Raji (cell line): ENCODE results near the gene HEBP2.

Experiments
- POLR2A ChIP-seq: IDR thresholded peaks from 2 replicates; pipeline ENCODE4 v1.6.1; 2011; ENCODE audit warnings: low read depth, low read length, control low read depth; ENCODE audit not compliant: insufficient read depth

The HEBP2 gene

DNA sequence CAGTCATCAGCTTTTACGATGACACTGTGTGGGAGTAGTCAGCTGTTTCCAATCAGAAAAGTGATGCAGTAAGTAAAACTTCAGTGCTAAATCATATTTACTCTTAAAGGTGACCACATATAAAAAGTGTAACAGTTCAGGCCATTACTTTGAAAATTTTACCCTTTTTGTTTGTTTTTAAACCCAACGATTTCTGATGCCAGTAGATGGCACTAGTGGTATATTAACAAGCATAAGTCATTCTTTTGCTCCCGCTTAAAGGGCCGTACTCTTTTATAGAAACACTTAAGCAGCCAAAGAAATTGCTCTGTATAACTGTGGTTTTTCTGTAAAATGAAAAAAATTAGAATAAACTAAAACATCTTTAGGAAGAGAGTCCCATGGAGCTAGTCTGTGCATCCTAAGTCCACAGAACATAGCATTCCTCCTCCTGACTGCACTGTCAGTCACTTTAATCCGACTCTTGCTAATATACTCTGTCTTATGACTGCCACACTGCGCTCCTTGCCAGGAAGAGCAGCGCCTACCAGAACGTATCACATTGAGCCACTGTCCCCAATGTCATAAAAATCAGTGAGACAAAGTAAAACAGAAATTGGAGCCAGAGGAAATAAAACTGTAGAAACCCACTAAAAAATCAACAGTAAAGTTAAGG, 25.0 kb downstream of the HEBP2 start:
- no peak for TF ChIP-seq POLR2A

DNA sequence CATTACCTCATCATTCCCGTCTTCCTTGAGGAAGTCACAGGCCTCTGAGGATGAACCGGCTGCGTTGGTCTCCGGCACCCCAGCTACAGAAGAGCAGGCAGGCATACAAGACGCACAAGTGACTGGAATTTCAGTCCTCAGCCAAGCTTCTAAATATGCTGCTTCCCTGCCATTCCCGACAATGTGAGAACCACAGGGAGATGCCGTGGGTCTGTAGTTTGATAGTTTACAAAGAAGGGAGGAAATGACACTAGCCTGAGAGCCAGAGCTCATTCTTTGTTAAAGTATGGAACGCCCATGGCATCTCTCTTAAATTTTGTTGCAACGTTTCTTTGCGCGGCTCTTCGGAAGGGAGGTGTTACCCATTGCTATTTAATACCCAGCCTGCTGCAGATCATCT, 25.7 kb downstream of the HEBP2 start:
- TF ChIP-seq POLR2A, result no peak

DNA sequence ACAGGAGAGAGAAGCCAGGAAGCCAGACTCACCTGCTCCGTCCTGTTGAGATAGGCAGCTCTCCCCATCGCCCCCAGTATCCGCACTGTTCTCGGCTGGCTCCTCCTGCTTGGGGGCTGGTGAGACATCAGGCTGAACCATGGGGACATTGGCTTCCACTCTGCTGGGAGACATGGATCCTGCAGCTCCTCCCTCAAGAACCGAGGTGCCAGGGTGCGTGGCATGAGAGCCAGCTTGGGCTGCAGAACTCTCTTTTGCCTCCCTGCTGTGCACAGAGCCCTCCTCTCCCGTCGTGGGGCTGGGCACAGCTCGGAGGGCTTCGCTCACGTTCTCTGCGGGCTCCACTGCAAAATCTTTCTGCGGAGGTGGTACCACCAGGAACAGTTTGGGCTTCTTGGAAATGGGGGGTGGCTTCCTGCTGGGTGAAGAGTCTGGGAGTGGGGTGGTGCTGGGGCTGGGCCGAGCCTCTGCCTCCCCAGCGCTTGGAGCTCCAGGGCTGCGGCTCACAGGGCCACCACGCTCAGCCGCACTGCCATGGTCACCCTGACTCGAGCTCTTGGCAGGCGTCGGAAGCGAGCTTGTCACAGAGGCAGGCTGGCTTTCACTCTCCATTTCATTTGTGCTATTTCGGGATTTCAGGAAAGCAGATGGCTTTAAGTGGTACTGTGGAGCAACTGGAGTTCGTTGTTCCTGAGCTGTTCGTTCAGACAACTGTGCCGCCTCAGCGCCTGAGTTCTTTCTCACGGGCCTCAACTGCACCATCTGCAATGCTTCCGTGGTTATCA, 26.5 kb downstream of the HEBP2 start:
- no peak for TF ChIP-seq POLR2A

DNA sequence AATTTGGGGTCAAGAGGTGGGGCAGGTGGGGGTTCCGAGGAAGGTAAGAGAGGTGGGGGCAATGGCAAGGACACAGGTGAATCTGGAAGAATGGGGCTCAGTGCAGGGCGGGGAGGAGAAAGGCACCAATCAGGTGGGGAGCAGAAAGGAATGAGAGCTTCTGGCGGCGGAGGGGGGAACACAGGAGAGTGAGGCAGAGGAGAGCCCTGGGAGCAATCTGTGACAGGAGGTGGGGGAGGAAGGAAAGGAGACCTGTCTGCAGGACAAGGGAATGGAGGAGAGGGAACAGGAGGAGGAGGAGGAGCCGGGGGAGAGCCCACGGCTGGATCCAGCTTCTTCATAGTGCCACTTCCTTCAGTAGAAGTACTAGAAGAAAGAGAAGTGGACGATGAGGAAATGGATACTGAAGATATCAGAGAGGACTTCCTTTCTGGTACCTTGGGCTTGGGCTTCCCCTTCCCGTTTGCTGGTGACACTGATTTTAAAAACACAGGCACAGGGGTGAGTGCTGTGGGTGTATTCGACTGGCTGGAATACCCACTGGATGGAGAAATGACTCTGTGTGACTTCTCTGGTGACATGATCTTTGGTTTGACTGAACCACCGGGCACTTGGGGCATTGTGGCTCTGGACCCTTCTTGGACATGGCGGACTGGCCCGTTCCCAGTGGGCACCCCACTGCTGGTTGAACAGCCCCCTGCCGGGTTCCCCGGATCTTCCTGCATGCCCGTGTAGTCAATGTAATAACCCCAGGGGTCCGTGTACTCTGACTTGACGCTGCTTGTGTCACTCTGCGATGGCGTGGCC, 27.4 kb downstream of the HEBP2 start:
- TF ChIP-seq POLR2A, result no peak

DNA sequence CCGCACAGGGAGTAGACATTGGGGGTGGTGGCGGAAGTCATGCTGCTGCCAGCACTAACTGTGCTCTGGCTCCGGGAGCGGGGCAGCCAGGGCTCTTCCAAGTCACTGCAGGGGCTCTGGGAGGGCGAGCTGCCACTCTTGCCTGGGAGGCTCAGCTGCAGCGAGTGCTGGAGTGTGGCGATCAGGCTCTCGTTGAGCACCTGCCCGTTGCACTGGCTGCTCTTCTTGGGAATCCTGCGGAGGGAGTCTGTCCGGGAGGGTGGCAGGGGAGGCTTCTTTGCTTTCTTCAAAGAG, 28.0 kb downstream of the HEBP2 start:
- no peak for TF ChIP-seq POLR2A

DNA sequence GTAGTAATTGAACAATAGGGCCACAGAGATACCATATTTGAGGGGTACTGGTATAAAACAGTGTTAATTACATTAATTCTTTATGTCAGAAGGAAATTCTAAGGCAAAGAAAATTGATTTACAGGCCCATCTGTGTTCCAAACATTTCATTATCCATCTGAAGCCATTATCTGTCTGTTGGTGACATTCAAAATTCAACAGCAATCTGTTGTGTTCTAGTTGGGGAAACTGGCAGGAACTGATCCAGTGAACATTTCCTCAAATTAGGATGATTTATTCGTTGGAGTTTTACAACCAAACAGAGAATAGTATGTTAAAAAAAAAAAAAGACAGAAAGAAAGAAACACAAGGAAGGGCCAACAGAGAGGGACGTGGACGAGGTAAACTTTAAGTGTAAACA, 30.1 kb downstream of the HEBP2 start:
- TF ChIP-seq POLR2A, result no peak

DNA sequence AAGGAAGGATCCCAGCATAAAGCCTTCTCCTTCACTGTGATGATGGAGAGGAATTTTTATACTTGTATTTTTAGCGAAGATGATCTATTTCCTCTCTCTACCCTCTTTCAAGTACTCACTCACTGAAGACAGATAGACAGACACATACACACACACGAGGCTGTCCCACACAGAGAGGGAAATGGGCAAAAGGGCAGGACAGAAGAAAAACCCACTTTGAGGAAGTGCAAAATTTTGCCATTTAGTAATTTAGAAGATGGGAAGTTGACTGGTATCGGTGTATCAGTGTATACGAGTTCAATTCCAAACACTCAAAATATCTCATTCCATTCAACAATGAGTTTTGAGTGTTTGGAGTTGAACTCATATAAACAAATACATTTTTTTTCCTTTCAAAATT, 30.9 kb downstream of the HEBP2 start:
- TF ChIP-seq POLR2A, result no peak

DNA sequence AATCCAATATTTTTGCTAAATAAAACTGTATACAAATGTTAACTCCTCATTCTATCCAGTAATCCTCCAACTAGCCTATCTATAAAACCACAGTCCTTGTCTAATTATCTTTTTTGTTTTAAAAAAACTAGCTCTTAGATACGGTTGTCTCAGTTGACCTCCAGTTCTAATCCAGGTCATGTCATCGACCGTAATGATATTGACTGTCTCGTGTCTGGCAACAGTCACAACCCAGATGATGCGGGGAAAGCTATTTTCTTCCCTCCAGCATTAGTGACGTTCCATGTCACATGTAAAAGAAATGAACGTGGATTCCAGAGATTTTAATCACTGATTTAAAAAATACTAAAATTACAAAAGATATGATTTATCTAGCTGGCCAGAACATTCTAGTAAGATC, 35.5 kb downstream of the HEBP2 start:
- no peak for TF ChIP-seq POLR2A

DNA sequence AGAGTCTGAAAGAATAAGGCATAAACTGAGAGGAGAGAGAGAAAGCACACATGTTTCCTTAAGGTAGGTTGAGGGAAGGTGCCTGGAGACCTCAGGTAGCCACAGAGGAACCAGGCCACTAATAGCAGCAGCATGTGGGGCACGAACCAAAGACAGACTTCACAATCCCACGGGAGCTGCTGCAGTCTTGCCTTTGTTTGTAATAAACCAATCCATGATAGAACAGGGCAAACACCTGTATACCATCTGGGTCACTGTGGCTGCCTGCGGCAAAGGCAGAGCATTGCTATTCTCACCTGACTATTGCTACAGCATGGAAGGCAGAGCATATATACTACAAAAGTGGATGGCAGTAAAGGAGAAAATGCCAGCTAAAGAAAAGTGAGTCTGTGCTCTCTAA, 36.3 kb downstream of the HEBP2 start:
- TF ChIP-seq POLR2A, result no peak

DNA sequence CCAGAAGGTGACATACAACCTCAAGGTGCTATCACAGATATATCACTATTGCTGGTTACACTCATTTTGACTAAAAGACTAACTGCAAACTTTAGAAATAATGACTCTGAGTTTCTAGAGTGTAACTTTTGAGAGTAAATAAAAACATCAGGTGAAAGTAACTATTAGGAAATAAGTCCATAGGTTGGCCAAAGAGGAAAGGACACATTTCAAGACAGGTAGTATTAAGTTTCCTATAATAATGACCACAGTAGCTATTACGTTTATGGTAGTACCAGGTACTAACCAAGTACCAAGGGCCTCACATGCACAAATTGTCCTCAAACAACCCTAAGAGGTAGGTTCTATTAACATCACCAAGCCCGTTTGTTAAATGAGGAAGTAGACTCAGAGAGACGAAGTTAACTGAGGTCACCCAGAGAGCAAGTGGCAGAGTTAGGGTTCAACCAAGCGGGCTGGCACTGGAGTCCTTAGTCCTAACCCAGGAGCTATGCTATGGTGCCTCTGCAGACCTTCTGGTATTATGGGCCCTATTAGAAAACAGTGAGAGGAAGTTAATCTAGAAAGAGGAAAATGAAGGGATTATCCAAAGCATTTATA, 36.8 kb downstream of the HEBP2 start:
- TF ChIP-seq POLR2A, result no peak

DNA sequence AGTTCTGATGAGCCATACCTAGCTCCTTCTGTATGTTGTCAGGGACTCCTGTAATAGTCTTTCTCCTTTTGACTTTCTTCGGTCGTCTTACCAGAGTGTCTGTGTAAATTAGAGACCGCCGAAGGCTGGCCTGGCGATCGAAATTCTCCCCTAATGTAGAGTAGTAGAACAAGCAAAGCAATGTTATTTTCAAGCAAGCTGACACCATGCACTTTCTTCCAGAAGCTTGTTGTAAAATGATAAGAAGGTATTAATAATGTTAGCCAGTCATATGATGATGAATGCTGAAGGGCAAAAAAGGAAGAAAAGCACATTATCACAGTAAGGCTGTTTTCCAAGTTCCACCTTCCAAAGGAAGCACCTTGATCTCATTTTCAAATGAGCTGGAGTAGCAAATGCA, 37.9 kb downstream of the HEBP2 start:
- TF ChIP-seq POLR2A, result no peak

DNA sequence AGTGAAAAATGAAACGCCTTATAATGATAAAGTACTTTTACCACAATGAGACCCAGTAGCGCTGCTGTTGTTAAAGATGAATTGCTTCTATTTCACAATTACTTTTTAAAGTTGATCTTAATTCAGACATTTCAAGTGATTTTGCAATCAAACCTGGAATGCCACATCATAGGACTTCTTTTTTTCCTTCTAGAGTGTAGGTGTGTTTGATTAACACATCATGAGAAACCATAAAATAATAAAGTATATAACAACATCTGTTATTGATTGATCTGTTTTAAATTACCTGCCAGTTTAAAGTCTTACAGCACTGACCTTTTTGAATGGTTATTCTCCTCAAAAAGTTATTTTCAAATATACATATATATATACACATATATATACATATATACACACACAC, 38.6 kb downstream of the HEBP2 start:
- no peak for TF ChIP-seq POLR2A

DNA sequence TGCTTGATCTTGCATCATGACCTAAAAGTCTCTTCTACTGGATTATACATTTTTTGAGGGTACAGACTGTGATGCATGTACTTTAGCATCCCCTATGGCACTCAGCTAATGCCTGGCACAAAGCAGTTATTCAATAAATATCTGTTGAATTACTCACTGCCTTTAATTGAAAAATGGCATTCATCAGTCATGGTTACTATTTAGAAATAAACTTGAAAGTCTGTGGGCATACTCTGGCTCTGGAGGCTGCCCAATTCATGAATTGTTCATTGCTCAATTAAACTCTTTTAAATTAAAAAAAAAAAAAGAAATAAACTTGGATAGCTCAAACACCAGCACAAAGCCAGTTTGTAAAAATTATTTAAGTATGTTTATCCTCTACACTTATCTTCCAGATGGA, 40.0 kb downstream of the HEBP2 start:
- no peak for TF ChIP-seq POLR2A

DNA sequence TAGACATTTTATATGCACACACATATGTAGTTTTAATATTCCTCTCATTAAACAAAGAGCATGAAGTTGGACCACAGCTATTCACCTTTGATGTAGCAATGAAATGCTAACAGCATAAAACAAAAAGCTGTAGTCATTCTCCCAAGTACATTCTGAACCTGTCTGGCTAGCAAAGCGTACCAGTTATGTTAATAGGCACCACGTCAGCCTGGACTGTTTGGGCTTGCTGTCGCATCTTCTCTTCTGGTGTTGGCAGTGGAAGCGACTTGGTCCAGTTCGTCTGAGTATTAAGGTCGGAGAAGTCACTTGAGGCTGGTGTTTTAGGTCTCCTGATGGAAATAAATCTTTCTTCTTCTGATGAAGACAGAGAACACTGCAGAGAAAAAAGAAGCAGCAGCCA, 42.8 kb downstream of the HEBP2 start:
- TF ChIP-seq POLR2A, result no peak

DNA sequence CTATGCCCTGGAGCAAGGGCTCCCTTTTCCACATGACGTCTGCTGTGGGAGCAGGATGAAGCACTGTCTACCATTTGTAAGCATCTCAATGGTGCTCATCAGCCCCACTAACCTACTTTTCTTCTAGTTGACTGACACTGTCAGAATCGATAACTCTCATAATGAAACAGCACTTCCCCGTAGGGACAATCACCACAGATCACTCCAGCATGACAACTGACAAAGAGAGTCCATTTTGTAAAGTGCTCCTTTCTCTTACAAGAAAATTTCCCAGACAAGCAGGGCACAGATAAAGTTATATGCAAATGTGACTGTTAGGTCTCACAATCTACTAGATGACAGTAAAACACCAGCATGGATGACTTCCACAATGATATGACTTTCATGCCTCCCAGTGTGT, 46.4 kb downstream of the HEBP2 start:
- TF ChIP-seq POLR2A, result no peak

DNA sequence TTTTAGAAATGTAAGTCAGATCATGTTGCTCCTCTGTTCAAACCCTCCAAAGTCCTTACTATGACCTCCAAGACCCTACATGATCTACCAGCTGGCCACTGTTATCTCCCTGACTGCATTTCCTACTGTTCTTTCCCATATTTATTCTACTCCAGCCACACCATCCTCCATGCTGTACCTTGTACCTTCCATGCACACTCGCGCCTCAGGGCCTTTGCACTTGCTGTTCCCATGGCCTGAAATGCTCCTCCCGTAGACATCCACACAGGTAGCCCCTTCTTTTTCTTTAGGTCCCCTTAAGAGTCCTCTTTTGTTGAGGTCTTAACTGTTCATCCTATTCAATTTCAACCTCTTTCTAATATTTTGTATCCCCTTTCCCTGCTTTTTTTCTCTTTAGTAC, 47.0 kb downstream of the HEBP2 start:
- TF ChIP-seq POLR2A, result no peak
